Measurements from ENCODE around the gene CUBN. TPM values are rescaled to one million over a fixed set of nuclear protein-coding genes. Genes with fewer than 3 reads are reported as not detected.

Gene CUBN
- total RNA-seq, 2 experiments from 2014 or later, result 7.9 to 9.2 TPM

- Mint-ChIP-seq H3K27me3 (no peaks in the 10 kb centered on the region), H3K4me1 (ENCODE audit: low read depth) (no peaks in the 10 kb centered on the region), H3K4me3 (no peak overlapping the region), H3K36me3 (ENCODE audit: low read depth) (peaks cover 15% of the 10 kb centered on the region), H3K27ac (no peak overlapping the region), H3K9me3 (no peaks in the 10 kb centered on the region)
- H3K36me3 ChIP-seq (ENCODE audit: insufficient read depth, low read length), result no peaks in the 10 kb centered on the region
- H3K9me3 ChIP-seq (ENCODE audit: control insufficient read depth in 1 of 2, insufficient read depth in 1 of 2, low read length in 2 of 2), result peaks cover 0 to 9% of the 10 kb centered on the region in 2 experiments
- POLR2A ChIA-PET, result interaction anchor here (0.6 kb wide), 1 partner anchor 225 kb away, joined by 4 read pairs; no protein-coding TSS in a partner anchor
- no peak overlapping the region for H3K27ac ChIP-seq (ENCODE audit: low read depth in 1 of 2, low read length in 2 of 2)
- no peaks in the 10 kb centered on the region for H3K27me3 ChIP-seq (ENCODE audit: control insufficient read depth in 1 of 2, insufficient read depth in 2 of 2, low read length in 2 of 2)
- DNase-seq (no peak), ATAC-seq (ENCODE audit: poor library complexity) (no peak)
- CTCF ChIA-PET, result interaction anchor here (1.0 to 1.1 kb wide), 2 partner anchors 11 to 36 kb away, joined by 3 read pairs; no protein-coding TSS in a partner anchor
- no peaks in the 10 kb centered on the region for H3K4me1 ChIP-seq (ENCODE audit: insufficient read depth, low read length)
- TF ChIP-seq CTCF (IDR thresholded peaks at IDR 0.05), result no peak
- H3K4me3 ChIP-seq (ENCODE audit: low read length), result no peak overlapping the region
- intact Hi-C loops (cut with DNase I, micrococcal nuclease), result no loop called here
Observed at GRCh38 chr10:16863766-16864165, 265.8 kb downstream of the CUBN start.

GRCh38 chr10:16857419-16857818, 272.2 kb downstream of the CUBN start:
- H3K27ac ChIP-seq (ENCODE audit: low read depth in 1 of 2, low read length in 2 of 2), result no peak overlapping the region
- Mint-ChIP-seq H3K9me3 (no peaks in the 10 kb centered on the region), H3K4me1 (ENCODE audit: low read depth) (no peaks in the 10 kb centered on the region), H3K27ac (no peak overlapping the region), H3K36me3 (ENCODE audit: low read depth) (peaks cover 6% of the 10 kb centered on the region), H3K27me3 (no peaks in the 10 kb centered on the region), H3K4me3 (no peak overlapping the region)
- CTCF ChIA-PET, result no interaction called here
- POLR2A ChIA-PET, result no interaction called here
- no peaks in the 10 kb centered on the region for H3K36me3 ChIP-seq (ENCODE audit: insufficient read depth, low read length)
- H3K27me3 ChIP-seq (ENCODE audit: control insufficient read depth in 1 of 2, insufficient read depth in 2 of 2, low read length in 2 of 2), result no peaks in the 10 kb centered on the region
- no peaks in the 10 kb centered on the region for H3K4me1 ChIP-seq (ENCODE audit: insufficient read depth, low read length)
- H3K4me3 ChIP-seq (ENCODE audit: low read length), result no peak overlapping the region
- intact Hi-C loops (cut with DNase I, micrococcal nuclease), result loop anchor here in 1 of 2 experiments (10.0 kb wide), 1 partner anchor 87 kb away; no protein-coding TSS in a partner anchor
- DNase-seq (no peak), ATAC-seq (ENCODE audit: poor library complexity) (no peak)
- no peak for TF ChIP-seq CTCF (IDR thresholded peaks at IDR 0.05)
- peaks cover 0 to 9% of the 10 kb centered on the region in 2 experiments for H3K9me3 ChIP-seq (ENCODE audit: control insufficient read depth in 1 of 2, insufficient read depth in 1 of 2, low read length in 2 of 2)

GRCh38 chr10:16856567-16856966, 273.0 kb downstream of the CUBN start:
- H3K36me3 Mint-ChIP-seq (ENCODE audit: low read depth), result peaks cover 6% of the 10 kb centered on the region
- intact Hi-C loops (cut with DNase I, micrococcal nuclease), result loop anchor here in 1 of 2 experiments (10.0 kb wide), 1 partner anchor 88 kb away; no protein-coding TSS in a partner anchor

More at GRCh38 chr10:16856567-16856966, 273.0 kb downstream of the CUBN start:
- no peaks in the 10 kb centered on the region for H3K9me3 Mint-ChIP-seq
- TF ChIP-seq CTCF (IDR thresholded peaks at IDR 0.05), result no peak
- no peak overlapping the region for H3K4me3 Mint-ChIP-seq
- Histone ChIP-seq H3K9me3 (ENCODE audit: control insufficient read depth in 1 of 2, insufficient read depth in 1 of 2, low read length in 2 of 2) (peaks cover 0 to 5% of the 10 kb centered on the region in 2 experiments), H3K4me1 (ENCODE audit: insufficient read depth, low read length) (no peaks in the 10 kb centered on the region), H3K4me3 (ENCODE audit: low read length) (no peak overlapping the region), H3K27me3 (ENCODE audit: control insufficient read depth in 1 of 2, insufficient read depth in 2 of 2, low read length in 2 of 2) (no peaks in the 10 kb centered on the region), H3K36me3 (ENCODE audit: insufficient read depth, low read length) (no peaks in the 10 kb centered on the region), H3K27ac (ENCODE audit: low read depth in 1 of 2, low read length in 2 of 2) (no peak overlapping the region)
- ChIA-PET POLR2A (no interaction called here), CTCF (interaction anchor here (1.3 kb wide), 1 partner anchor 954 kb away, joined by 3 read pairs; no protein-coding TSS in a partner anchor)
- H3K4me1 Mint-ChIP-seq (ENCODE audit: low read depth), result no peaks in the 10 kb centered on the region
- no peak overlapping the region for H3K27ac Mint-ChIP-seq
- no peak for DNase-seq
- H3K27me3 Mint-ChIP-seq, result no peaks in the 10 kb centered on the region
- ATAC-seq (ENCODE audit: poor library complexity), result no peak

All from CD4-positive, alpha-beta T cell (primary cell).